Measurements from ENCODE around the gene DTWD1.
"Not testable (repeated sequence)": the region's sequence is repeated elsewhere in the genome, so short reads cannot be mapped to it uniquely, and the experiment has no call there.

Gene DTWD1

GRCh38 chr15:49649987-49650386 lies 29.1 kb downstream of the DTWD1 start:
- no peak for DNase-seq

- DNase-seq: no peak
These were observed 29.8 kb downstream of the DTWD1 start for GRCh38 chr15:49650676-49651075.

GRCh38 chr15:49652922-49653321 lies 32.1 kb downstream of the DTWD1 start:
- no peak for DNase-seq

- DNase-seq: no peak
These were observed 35.9 kb downstream of the DTWD1 start for GRCh38 chr15:49656734-49657133.

GRCh38 chr15:49664716-49665115 lies 43.9 kb downstream of the DTWD1 start:
- no peak for DNase-seq

GRCh38 chr15:49666486-49666885 lies 45.6 kb downstream of the DTWD1 start:
- not testable (repeated sequence) for DNase-seq

- no peak for DNase-seq
These were observed 48.4 kb downstream of the DTWD1 start for GRCh38 chr15:49669288-49669687.

- DNase-seq: no peak
These were observed 53.0 kb downstream of the DTWD1 start for GRCh38 chr15:49673861-49674260.

GRCh38 chr15:49674370-49674769 lies 53.5 kb downstream of the DTWD1 start:
- DNase-seq: no peak

GRCh38 chr15:49675041-49675440 lies 54.2 kb downstream of the DTWD1 start:
- no peak for DNase-seq

GRCh38 chr15:49678655-49679054 lies 57.8 kb downstream of the DTWD1 start:
- no peak for DNase-seq

- no peak for DNase-seq
These were observed 65.8 kb downstream of the DTWD1 start for GRCh38 chr15:49686599-49686998.

- DNase-seq: no peak
These were observed 67.4 kb downstream of the DTWD1 start for GRCh38 chr15:49688135-49688790.

GRCh38 chr15:49692514-49693090 lies 71.8 kb downstream of the DTWD1 start:
- DNase-seq: no peak

- DNase-seq: no peak
These were observed 72.7 kb downstream of the DTWD1 start for GRCh38 chr15:49693498-49693897.

GRCh38 chr15:49696433-49696832 lies 75.6 kb downstream of the DTWD1 start:
- no peak for DNase-seq

- no peak for DNase-seq
These were observed 76.3 kb downstream of the DTWD1 start for GRCh38 chr15:49697121-49697520.

GRCh38 chr15:49702982-49703381 lies 82.1 kb downstream of the DTWD1 start:
- not testable (repeated sequence) for DNase-seq

Data from central memory CD4-positive, alpha-beta T cell (primary cell).